ENCODE results near the gene ZNF276.

Gene ZNF276

GRCh38 chr16:89785523-89786155 is 64.3 kb downstream of the ZNF276 start:
- no peak for DNase-seq

DNA sequence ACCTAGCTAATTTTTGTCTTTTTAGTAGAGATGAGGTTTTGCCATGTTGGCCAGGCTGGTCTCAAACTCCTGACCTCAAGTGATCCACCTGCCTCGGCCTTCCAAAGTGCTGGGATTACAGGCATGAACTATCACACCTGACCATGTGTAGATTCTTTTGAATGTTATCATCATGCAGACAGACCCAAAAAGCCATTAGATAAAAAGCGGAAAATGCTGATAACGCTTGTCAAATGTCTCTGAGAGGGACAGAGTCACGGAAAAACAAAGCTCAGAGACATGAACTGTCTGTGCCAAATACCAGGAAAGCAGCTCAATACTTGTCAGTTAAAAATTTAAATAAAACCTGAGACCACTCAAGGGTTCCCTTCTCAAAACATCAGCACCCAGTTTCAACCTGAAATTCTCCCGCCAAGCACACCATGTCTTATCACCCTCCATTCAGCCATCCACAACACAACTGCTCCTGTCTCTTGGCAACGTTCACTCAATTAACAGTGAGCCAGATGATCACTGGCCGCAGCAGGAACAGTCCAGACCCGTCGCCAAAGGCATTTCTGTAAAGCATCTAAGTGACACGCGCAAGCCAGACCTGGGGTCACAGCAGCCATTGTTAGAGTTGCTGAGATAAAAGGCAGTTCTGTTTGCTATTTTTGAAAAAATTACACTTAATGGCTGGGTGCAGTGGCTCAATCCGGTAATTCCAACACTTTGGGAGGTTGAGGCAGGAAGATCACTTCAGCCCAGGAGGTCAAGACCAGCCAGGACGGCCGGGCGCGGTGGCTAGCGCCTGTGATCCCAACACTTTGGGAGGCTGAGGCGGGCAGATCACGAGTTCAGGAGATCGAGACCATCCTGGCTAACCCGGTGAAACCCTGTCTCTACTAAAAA is 65.4 kb downstream of the ZNF276 start:
- no peak for DNase-seq

DNA sequence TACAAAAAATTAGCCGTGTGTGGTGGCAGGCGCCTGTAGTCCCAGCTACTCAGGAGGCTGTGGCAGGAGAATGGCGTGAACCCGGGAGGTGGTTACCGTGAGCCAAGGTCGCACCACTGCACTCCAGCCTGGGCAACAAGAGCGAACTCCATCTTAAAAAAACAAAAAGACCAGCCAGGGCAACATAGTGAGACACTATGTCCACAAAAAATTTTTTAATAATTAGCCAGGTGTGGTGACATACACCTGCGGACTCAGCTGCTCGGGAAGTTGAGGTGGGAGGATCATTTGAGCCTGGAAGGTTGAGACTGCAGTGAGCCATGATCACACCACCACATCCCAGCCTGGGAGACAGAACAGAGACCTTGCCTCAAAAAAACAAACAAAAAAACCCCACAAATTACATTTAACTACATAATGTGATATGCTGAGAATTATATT is 66.0 kb downstream of the ZNF276 start:
- DNase-seq: no peak
